ENCODE results near the gene SCAF4.

DNA sequence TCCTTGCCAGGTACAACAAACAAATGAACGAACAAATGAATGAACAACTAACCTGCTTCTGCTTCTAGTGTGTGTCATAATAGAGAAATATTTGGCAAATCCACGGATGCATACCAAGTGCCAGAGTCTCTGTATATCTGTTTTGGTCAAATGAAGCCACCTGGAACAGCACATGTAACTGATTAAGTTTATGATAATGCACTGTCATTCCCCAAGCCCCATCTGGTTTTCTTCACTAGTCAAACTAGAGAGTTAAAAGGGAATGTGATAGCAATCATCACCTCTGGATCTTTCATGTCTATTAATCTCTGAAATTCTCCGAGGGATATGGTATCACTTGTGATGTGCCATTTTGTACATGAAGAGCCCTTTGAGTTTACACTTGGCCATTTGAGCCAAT lies 21.0 kb upstream of the SCAF4 start:
- TF ChIP-seq, protein P1, sequence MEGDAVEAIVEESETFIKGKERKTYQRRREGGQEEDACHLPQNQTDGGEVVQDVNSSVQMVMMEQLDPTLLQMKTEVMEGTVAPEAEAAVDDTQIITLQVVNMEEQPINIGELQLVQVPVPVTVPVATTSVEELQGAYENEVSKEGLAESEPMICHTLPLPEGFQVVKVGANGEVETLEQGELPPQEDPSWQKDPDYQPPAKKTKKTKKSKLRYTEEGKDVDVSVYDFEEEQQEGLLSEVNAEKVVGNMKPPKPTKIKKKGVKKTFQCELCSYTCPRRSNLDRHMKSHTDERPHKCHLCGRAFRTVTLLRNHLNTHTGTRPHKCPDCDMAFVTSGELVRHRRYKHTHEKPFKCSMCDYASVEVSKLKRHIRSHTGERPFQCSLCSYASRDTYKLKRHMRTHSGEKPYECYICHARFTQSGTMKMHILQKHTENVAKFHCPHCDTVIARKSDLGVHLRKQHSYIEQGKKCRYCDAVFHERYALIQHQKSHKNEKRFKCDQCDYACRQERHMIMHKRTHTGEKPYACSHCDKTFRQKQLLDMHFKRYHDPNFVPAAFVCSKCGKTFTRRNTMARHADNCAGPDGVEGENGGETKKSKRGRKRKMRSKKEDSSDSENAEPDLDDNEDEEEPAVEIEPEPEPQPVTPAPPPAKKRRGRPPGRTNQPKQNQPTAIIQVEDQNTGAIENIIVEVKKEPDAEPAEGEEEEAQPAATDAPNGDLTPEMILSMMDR (conservative IDR thresholded peaks at IDR 0.05; ENCODE audit: low read length): no peak
- TF ChIP-seq EZH2phosphoT487 (IDR thresholded peaks at IDR 0.05; ENCODE audit: borderline replicate concordance): no peak

All from Loucy (cell line).